GM19351 (cell line): ENCODE results near the gene BBIP1.

ENCODE experiments used
- ATAC-seq: cut with Tn5 transposase; IDR thresholded peaks from one replicate; pipeline ENCODE4 v1.9.1; 2021; ENCODE audit warnings: mild to moderate bottlenecking, moderate library complexity; ENCODE audit not compliant: unreplicated experiment

The BBIP1 gene

DNA sequence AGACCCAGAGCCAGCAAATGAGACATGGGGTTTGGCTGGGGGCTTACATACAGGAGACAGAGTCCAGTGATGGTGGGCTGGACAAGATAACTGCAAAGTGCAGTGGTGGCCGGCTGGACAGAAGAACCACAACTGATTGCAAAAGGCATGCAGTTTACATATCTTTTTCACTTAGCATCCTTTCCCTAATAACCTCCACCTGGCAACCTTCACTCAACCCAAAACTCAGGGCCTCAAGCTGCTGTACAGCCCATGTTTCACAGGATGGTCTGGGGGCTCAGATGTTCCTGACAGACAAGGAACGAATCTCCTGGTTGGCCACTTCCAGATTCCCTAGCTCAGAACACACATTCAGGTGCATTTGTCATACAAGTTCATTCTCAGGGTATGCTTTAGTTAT lies 55.0 kb downstream of the BBIP1 start:
- no peak for ATAC-seq

DNA sequence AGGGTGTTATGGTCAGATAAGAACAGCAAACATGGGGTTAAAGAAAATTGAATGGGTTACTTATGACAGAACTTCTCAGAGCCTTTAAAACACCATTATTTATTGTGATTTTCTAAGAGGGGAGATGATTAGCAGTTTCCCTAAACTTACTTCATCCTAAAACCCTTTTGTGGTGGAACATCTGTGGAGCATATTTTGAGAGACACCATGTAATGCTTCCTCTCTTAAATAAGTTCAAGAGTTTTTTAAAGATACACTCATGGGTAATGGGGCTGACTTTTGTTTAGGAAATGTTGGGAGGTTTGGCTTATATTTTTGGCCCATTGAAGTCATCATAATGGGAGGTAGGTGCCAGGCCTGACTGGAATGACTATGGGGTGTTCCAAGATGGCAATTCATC lies 55.6 kb downstream of the BBIP1 start:
- ATAC-seq = no peak

DNA sequence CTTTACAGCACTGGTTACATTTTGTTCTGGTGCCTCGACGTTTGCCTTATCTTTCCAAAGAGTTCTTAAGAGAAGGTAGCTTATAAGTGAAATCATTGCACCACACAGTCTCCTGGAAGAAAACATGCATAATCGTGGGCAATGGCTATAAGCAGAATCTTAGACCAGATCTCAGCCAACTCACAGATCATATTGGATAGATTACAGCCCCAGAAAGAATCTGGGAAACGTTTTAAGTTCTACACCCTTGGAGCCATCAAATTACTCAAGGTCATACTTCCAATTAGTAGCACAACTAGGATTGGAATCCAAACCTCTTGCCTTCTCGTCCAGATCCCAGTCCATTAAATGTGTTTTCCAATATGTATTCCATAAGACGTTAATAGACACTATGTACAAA lies 56.0 kb downstream of the BBIP1 start:
- ATAC-seq = no peak

DNA sequence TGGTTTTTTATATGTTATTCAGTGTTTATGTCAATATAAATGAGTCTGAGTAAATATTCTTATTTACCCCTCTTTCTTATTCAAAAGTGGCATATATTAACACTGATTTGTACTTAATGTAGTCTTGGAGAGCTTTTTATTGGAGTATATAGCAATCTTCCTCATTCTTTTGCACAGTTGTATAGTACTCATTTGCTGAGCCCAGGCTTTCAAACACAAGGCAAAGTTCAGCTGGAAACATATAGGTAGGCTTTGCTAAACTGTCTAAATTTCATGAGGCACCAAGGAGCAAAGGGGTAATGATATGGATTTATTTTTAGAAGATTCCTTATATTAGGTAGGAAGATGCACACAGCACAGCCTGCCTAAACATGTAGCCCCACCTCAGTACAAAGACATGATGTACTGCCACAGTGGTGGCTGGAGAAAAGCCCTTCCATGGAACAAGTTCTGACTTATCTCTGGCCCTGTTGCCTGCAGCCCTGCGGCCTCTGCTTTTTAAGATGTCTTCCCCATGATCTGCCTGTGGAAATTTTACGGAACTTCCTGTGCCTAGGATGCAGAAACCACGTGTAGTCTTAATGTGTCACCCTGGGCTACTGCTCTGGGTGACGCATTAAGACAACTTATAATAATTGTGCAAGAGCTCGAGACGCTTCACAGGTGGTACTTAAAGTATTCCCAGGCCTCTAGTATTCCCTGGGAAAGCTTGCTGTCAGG lies 56.9 kb downstream of the BBIP1 start:
- no peak for ATAC-seq

DNA sequence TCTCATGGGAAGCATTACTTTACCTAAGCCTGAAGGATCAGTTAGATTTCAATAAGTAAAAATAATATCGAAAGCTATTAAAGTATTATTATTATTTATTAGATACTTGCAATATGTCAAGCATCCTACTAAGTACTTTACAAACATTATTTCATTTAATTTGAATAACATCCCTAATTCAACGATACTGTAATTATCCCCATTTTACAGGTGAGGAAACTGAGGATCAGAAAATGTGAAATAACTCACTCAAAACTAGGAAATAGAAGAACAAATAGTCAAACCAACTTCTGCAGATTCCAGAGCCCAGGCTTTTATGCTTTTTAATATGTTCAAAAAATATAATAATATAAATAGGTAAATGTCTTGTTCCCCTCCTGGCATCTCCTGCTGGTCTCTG lies 57.5 kb downstream of the BBIP1 start:
- no peak for ATAC-seq

DNA sequence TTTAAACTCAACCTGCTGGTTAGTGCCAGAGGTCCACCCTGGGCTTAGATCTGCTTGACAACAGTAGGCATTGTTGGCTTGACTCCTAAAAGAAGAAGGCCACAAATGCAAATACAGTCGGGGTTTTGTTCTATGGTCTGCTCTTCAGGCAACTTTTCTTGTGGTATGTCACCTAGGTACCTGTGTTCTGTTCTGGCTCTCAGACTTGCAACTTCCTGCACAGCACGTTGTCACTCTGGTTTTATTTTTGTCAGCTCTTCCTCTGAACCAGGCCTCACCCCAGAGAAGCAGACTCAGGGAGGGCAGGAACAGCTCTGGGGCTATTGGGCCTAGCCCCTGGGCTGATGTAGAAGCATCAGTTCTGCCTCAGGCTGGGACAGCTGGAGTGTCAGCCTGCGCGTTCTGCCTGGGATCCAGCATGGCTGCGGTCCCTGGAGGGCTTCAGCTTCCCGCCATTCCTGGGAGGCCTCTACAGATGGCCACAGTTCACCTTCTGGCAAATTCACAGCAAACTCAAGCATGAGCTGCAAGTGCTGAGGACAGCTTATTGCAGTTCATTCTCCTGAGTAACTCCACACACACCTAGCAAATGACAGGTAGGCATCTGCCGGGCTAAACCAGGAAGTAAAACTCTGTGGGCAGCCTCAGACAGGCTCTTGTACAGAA lies 58.3 kb downstream of the BBIP1 start:
- peak; percentile 54 for ATAC-seq

DNA sequence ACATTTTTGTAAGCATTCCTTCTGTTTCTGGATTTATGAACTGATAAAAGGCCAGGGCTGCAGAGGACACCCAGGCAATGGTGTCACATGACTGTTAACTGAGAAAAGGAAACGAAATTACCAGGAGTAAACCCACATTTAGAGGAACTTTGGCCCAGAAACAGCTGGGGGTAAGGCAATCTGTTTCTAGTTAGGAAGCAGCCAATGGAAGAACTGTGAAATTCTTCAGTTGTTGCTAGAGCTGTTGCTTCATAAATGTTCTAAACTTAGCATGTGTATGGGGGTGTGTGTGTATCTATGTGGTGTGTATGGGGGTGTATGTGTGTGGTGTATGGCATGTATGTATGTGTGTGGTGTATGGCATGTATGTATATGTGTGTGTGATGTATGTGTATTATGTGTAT lies 59.0 kb downstream of the BBIP1 start:
- ATAC-seq = no peak

DNA sequence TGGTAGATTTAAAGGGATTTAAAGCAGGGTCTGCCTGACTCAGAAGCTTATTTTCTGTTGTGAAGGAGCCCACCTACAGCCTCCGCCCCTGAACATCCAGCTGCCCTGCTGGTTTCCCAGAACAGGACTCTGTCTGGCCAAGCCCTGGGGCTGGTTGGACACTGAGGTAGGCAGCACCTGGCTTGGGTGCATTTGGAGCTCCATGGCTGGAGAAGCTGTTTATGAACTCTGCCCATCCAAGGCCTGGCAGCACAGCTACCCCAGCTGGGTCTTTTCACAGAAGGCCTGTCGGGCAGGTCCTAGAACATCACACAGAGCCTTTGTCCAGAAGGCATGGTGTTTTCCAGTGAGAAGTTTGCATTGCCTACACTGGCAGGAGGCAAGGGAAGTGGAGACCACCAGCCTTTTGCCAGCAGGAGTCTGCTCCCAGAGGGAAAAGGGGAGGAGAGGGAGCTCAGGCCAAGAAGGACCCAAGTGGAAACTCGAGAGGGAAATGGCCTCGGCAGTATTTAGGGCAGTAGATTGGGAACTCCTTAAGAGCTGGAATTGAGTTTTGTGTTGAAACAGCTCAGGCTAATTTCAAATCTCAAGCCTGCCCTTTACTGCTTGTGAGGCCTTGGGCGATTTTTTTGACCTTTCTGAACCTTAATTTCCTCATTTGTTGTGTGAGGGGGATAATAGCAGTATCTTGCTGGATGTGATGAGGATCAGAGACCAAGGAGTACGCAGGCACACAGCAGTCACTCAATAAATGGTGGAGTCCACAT lies 59.6 kb downstream of the BBIP1 start:
- no peak for ATAC-seq

DNA sequence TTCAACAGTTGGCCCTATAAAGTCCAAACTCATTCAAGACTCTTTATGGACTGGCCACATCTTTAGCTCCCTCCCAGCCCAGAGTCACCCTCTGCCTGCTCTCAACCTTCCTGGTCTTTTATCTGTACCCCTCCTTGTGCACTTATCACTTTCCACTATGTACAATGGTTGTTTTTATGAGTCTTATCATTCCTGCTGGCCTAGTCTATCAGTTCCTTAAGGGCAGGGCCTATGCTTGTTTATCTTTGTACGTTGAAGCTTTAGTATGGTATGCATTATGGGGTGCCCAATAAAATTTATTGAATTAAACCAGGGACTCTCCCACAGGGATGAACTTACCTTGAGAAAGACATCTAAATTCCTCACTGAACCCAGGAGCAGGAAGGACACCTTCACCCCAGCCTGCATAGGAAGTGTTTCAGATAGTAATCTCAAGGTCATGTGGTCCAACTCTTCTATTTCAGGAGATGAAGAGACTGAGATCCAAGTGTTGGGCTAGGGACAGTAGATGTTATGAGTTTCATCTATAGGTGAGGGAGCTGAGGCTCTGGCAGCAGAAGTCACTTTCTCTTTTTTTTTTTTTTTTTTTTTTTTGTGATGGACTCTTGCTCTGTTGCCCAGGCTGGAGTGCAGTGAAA lies 60.6 kb downstream of the BBIP1 start:
- no peak for ATAC-seq

DNA sequence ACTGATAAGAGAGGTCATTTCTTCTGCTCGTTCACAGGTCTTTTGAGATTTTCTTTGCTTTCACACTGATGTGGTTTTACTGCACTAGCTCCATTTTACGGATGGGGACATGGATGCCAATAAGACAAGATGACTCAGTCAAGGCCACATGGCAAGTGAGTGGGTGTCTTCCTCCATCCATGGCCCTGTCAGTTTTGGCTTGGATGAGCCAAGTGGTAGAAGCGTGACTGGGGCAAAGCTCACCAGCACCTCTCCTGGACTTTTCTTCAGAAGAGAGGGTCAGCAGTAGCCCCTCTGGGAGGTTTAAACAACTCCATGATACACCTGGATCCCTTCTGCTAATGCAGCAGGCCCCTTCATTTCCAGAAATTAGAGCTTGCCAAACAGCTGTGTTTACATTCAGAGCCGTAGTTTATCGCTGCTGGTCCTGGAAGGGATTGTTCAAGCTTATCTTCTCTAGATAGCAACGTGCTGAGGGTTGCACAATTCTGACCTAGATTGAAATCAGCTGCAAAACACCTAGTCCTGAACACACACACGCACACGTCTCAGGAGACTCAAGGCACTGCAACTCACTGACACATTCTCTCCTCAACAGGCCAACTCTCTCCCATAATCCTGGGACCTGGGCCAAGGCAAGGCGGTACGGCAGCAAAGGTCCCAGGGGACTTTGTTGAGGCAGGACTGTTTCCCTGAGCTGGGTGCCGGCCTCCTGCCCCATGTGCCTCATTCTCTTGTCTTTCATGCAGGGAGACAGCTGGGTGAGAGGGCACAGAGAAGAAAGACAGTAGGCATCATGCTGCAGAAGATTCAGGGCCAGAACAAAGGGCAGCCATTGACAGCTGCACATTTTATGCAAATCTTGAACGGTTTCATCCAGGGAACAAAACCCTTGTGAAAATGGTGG lies 61.5 kb downstream of the BBIP1 start:
- ATAC-seq = no peak

DNA sequence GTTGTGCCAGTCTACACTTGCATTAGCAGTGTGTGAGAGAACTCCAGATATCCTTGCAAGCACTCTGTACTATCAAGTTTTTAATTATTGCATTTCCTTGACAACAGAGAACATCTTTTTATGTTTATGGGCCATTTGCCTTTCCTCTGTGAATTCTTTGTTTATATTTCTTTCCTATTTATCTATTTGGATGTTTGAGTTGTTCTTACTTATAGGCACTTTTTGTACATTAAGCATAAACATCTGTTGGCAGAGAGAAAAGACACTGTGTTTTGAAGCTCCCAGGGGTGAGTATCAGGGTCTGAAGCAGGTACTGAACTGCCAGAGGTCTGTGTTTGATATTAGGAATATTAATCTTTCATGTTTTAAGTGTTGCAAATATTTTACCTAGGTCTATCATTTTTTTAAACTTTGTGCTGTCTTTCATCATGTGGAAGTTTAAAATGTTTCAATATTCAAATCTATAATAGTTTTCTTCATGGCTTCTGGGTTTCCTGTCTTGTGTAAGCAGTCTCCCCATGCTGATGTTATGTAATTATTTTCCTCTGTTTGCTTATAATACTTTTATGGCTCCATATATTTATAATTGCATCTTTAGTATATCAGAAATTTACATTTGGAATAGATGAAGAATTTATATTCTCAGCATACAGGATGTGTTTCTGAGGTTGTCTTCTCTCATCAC lies 64.9 kb downstream of the BBIP1 start:
- no peak for ATAC-seq

DNA sequence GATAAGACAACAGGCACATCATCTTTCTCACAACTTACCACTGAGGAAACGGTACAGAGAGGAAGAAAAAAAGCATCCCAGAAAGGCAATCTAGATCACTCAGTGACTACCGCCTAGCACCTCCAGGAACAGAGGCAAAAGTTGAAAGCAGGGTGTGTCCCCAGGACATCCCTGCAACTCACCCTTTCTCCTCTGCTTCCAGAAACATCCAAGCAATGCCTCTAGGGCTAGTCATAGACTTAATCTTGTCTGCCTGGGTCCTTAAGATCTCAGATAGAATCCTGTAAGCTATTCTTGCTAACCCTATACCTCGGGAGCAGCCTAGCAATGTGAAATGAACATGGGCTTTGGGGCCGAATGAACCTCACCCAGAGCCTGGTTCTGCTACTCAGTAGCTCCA lies 66.0 kb downstream of the BBIP1 start:
- no peak for ATAC-seq

DNA sequence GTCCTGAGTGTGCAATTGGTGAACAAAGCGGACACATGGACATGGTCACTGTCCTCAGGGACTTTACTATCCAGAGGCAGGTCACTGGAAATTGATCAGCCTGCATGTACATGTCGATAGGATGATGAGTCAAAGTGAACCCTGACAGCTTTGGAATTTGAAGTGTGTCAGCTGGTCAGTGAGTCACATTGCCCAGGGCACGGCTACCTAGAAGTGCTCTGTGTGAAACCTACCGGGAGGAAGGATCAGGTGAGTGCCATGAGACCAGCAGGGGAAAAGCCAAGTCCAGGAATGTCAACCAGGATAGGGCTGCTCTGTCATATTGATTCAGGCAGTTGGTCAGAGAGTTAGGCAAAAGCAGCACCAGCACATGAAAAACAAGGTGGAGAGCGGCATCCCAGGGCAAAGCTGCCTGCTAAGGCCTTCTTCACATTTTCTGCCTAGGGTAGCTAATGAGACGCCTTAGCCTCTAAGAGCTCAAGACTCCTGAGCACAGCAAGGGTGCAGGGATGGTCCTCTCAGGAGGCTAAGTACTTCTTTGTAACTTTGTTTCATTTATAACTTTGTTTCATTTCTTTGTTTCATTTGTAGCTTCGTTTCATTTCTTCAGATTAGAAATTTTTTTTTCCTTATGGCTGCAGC lies 66.6 kb downstream of the BBIP1 start:
- no peak for ATAC-seq

DNA sequence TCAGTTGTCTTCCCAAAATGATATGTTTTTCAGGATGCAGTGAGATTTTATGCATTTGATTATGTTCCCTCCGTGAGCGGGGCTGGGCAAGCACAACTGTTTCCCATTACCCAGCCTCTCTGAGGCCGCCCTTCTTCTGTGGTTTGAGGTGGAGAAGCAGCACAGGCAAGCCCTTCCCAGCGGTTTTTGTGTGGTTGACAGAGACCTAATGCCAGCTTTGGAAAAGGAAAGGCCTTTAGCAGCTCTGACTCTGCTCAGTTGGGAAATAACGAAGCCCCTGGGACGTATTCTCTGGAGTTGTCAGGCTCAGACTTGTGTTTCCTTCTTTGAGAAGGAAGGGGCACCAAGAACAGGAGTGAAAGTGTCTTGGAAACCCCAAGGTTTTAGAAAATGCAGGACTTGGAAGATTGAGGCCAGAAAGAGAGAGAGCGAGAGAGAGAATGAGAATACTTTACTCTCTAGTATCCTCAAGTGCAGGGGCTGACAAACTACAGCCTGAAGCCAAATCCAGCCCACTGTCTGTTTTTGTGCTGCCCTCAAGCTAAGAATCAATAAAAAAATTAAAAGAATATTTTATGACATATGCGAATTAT lies 67.9 kb downstream of the BBIP1 start:
- ATAC-seq = no peak

DNA sequence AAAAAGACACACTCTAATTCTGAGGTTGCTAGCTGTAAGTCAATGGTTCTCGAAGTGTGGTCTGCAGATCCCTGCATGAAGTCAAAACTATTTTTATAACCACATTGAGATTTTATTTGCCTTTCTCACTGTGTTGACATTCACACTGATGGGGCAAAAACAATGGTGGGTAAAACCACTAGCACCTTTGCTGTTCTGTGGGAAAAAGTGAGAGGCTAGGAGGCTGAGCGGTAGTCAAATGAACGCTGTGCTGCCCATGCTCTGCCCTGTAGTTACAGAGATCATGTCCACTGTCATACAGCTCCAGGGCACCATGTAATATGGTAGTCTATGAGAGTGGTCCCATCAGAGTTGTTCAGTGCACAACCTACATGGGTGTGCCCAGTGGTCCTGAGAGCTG lies 68.9 kb downstream of the BBIP1 start:
- no peak for ATAC-seq
